Posterior vena cava (tissue), 2 donors: ENCODE measurements around the gene PGM3. TPM values are rescaled to one million over a fixed set of nuclear protein-coding genes. Genes with fewer than 3 reads are reported as not detected.
"Not testable (repeated sequence)": the region's sequence is repeated elsewhere in the genome, so short reads cannot be mapped to it uniquely, and the experiment has no call there.

Source experiments
- DNase-seq: peaks from one replicate; pipeline ENCODE4 v3.0.0-alpha.2; 2020; ENCODE audit warnings: low spot score
- intact Hi-C, 2 donors: fragments of 100-400 bp; cut with DNase I; formaldehyde crosslinking; loops; one replicate each; pipeline versions ENCODE4 v1.14.1 to v1.14.2; 2022 to 2023
- long read RNA-seq, 2 donors: library from polyadenylated mRNA; unstranded; transcript quantifications; one replicate each; pipeline ENCODE4 v2.0.0, GENCODE V29; 2020 to 2021
- total RNA-seq, 2 donors: library from RNA; stranded (reverse); fragmentation: NEBNext Ultra II Directional; extraction: Animal tissue kit (Norgen Biotek cat#: 25700); gene quantifications; one replicate each; pipeline ENCODE4 v1.2.1, GENCODE V29; 2021
- donor health status: DM: yes; HTN: yes; CAD: no.
- donor health status: DM: yes; HTN: yes; CAD: no.

Gene PGM3
- total RNA-seq = 10 to 100 TPM; 39.6 to 44.2 TPM
- long read RNA-seq, donor 1, full-length matches to known transcripts = 12 of 16 reads
- long read RNA-seq, donor 1, partial matches to known transcripts = 1 of 16 reads
- long read RNA-seq, donor 1, other reads (novel, unspliced or antisense) = 3 of 16 reads
- long read RNA-seq, donor 2, full-length matches to known transcripts = 37 of 57 reads
- long read RNA-seq, donor 2, partial matches to known transcripts = 10 of 57 reads
- long read RNA-seq, donor 2, other reads (novel, unspliced or antisense) = 10 of 57 reads

GRCh38 chr6:83192871-83193746 lies at the start of gene PGM3, which contains the start of gene RWDD2A:
PGM3 (minus strand) TSS chr6:83193265; CDS start chr6:83191012, 2,253 bp downstream.
RWDD2A (plus strand) TSS chr6:83193357; CDS start chr6:83194452, 1,095 bp downstream.
- intact Hi-C loops = no loop called here
- DNase-seq = peak; percentile 97

DNA sequence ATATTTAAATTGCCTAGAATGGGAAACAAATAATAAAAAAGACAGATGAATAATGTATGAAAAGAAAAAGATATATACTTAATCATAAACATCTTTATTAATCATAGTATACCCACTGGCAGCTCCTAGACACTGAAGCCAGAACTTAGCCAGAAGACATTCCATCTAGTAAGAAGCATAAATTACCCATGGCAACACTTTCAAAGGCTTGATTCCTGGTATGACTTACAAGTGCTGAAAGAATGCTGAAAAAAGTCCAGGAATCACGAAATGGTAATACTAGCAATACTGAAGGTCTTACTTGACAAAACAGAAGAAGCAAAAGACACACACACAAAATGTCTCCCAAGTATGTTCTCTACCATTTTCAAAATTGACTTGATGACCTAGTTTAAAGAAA lies 38.1 kb upstream of the PGM3 start:
- no peak for DNase-seq
- intact Hi-C loops = no loop called here

DNA sequence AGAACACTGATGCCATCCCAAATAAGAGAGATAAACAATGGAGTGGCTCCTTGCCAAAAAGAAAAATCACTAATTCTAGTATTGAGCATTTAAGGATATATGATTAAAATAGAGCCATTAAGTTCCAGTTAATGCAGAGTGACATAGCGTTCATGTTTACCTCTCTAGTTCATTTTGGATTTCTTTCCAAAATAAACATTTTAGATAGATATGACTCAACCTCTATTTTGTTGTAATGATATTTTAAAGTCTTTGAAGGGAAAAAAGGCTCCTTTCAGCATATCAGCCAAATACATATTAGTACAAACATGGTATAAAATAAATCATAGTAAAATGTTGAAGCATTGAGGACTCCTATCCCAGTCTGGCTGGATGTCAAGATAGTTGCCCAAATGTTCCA lies 33.5 kb upstream of the PGM3 start:
- intact Hi-C loops = no loop called here
- no peak for DNase-seq

- no peak for DNase-seq
- intact Hi-C loops = loop anchor here in 1 of 2 donors (2.0 kb wide), 1 partner anchor 291 kb away; the partner anchor contains the start of gene PRSS35
Observed at GRCh38 chr6:83221889-83222479, 28.9 kb upstream of the PGM3 start.

DNA sequence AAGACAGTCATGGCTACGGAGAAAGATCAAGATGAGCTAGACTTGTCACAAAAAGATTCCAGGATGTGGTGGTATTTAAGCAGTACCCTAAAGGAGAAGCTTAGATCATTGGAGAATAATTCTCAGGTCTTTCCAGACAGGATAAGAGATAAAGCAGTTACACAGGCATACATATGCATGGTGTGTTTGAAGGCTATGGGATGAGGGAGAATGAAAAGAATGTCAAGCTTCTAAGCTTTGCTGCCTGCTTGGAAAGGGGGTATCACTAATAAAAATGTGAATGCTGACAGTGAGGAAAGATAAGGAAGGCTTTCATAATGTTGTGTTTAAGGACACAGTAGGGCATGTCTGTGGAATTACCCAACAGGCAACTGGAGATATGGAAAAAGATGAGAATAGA lies 28.2 kb upstream of the PGM3 start:
- DNase-seq = no peak
- intact Hi-C loops = loop anchor here in 1 of 2 donors (2.0 kb wide), 1 partner anchor 292 kb away; the partner anchor contains the start of gene PRSS35

DNA sequence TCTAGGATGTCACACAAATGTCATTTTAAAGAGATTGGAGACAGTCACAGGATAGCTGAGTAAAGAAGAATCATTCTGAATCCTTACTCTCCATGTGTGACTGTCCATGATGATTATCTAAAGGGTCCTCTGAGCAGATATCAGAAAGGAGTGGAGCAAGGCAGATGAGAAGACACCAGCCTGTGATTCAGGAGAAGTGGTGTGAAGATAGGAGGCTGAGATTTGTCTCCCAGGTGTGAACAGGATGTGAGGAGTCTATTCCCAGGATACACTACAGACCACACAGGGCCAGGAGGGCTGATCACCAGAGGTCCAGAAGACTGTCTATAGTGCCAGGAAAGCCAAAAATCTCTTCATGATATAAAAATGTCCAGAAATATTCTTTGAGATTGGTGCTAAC lies 27.1 kb upstream of the PGM3 start:
- intact Hi-C loops = loop anchor here in 1 of 2 donors (2.0 kb wide), 1 partner anchor 293 kb away; the partner anchor contains the start of gene PRSS35

GRCh38 chr6:83218646-83219045 lies 25.6 kb upstream of the PGM3 start:
- intact Hi-C loops = no loop called here
- no peak for DNase-seq

More for the DNA sequence above, 27.1 kb upstream of the PGM3 start:
- DNase-seq = no peak

- intact Hi-C loops = no loop called here
- DNase-seq = no peak
Observed at GRCh38 chr6:83216806-83217205, 23.7 kb upstream of the PGM3 start.

DNA sequence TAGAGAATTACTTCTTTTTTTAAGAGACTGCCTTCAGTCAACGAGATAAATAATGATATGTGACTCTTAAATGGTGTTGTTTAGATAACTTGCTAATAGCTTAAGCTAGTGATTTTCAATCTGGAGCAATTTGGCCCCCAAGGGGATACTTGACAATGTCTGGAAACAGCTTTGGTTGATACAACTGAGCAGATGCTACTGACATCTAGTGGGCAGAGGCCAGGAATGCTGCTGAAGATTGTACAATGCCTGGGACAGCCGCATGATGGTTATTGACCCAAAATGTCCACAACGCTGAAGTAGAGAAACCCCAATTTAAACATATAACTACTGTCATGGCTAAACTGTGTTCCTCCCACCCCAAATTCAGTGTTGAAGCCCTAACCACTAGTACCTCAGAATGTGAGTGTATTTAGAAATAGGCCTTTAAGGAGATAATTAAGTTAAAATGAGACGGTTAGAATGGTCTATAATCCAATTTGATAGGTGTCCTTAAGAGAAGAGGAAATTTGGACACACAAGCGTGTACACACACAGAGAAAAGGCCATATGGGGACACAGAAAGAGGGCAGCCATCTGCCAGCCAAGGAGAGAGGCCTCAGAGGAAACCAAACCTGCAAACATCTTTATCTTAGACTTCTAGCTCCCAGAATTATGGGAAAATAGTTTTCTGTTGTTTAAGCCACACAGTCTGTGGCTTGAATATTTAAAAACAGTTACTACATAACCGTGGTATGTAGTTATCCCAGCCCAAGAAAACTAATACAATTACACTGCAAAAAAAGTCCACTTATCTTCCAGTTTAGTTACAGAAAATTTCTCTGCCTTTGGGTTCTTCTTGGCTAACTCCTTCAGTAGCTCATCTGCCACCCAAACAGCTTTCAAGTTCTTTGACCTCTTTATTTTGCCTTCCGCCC lies 22.3 kb upstream of the PGM3 start:
- DNase-seq = no peak
- intact Hi-C loops = no loop called here

DNA sequence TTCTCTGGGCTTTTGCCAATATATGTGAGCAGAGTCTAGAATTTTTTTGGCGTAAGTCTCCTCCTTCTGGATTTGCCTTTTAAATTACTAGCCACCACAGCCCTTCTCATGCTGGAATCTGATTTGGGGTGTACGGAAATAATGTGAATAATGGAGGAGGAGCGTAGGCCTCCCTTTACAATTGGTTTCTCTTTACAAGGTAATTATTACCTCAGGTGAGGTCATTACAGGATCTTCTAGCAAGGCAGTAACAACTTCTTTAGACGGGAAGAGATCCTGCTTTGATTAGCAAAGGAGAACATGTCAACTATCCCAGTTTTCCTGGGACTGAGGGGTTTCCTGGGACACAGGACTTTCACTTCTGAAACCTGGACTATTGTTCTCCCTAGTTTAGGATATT lies 9.0 kb upstream of the PGM3 start:
- no peak for DNase-seq
- intact Hi-C loops = no loop called here

DNA sequence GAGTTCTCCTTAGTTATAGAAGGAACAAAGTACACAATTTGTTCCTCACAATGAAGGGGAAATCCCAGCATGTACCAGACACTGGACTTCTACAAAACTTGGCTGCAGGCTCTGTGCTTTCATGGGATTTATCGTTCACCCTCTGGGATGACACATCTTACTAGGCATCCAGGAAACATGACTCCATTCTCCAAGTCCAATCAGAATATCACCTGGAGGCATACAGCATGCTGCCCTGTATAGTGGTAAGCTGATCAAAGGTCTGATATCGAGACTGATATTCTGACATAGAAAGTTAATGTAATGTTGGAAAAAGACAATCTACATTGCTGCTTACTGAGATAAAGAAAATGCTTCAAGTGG lies 6.8 kb upstream of the PGM3 start:
- DNase-seq = no peak
- intact Hi-C loops = no loop called here

DNA sequence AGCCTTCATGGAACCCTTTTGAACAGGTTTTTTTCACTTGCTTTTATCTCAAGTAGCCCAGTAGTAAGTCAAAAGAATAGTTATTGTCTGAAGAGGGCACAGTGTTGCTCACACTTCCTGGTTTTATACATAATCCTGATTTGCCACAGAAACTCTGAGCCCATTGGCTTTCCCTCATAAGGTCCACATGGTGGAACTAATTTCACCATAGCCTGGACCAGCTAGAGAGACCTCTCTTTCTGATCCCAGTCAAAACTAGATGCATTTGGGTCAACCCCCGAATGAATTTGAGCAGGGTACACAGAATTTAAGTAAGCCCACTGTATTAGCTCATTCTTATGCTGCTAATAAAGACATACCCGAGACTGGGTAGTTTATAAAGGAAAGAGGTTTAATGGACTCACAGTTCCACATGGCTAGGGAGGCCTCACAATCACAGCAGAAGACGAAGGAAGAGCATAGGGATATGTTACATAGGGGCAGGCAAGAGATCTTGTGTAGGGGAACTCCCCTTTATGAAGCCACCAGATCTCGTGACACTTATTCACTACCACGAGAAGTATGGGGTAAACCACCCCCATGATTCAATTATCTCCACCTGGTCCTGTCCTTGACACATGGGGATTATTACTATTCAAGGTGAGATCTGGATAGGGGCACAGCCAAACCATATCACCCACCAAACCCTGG lies 6.3 kb upstream of the PGM3 start:
- intact Hi-C loops = no loop called here
- DNase-seq = no peak

DNA sequence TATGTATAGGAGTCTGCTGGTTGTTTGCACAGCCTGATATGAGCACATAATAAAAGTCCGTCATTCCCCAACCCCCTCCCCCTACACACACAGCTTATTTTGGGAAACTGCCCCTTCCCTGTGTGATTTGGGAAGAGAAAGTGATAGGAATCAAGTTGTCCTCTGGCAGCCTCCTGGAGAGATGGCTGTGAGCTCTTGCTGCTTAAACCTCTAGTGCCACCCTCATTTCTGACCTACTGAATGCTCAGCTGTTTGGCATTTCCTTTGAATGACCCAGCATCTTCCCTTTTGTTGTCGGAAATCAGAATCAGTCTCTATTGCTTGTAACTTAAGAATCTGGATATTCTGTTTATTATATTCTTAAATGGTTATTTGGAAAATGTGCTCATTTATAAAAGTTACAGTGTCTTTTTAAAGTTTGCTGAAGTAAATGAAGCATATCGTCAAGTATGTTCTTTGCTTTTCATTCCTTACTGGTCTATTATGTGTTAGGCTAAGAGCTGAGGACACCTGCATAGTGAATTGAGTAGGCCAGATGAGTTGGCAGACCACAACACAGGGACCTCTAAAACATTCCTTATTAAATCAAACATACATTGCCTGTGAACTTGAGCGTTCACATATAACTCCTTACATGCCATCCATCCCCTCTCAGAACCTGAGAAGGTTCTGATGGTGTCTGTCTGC lies 5.6 kb upstream of the PGM3 start:
- no peak for DNase-seq
- intact Hi-C loops = no loop called here

- DNase-seq = peak; percentile 84
- intact Hi-C loops = no loop called here
Observed at GRCh38 chr6:83193747-83194566, 892 bp upstream of the PGM3 start.

DNA sequence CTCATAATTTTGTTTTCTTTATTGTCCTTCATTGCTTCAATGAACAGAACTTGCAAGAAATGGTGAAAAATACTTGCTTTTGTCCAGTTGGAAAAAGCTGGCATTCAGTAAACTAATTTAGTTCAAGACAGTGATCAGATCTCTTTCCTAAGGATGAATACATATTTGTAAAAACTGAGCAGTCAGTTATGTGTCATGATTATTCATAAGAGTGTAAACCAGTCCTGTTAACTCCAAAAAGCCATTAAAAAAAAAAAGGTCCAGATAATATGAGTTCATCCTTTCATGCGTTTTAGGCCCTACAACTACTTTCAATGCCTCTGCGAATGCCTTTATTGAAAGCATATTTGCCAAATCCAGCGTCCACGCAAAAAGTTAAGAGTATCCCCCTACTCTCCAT lies 609 bp downstream of the PGM3 start:
- intact Hi-C loops = no loop called here
- DNase-seq = no peak

DNA sequence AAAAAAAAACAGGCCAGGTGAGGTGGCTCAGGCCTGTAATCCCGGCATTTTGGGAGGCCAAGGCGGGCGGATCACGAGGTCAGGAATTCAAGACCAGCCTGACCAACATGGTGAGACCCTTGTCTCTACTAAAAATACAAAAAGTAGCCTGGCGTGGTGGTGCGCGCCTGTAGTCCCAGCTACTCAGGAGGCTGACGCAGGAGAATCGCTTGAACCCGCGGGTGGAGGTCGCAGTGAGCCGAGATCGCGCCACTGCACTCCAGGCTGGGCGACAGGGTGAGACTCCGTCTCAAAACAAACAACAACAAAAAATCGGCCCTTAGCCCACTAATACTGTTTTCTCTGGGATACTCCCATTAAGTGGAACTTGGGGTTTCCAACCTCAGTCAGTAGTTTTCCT lies 1.1 kb downstream of the PGM3 start:
- not testable (repeated sequence) for DNase-seq

GRCh38 chr6:83190626-83191025 lies 2.4 kb downstream of the PGM3 start:
- DNase-seq = no peak
- intact Hi-C loops = no loop called here

More for the DNA sequence above, 1.1 kb downstream of the PGM3 start:
- intact Hi-C loops = not testable (repeated sequence)
